Left ventricle myocardium inferior (tissue), 1 donor: ENCODE data around the gene ZSWIM3. TPM values are rescaled to one million over a fixed set of nuclear protein-coding genes. Genes with fewer than 3 reads are reported as not detected.

Source experiments
- DNase-seq: peaks from one replicate; pipeline ENCODE4 v3.0.0-alpha.2; 2020
- H3K27ac ChIP-seq: fragments of 200-600 bp; replicated peaks from 2 replicates; pipeline ENCODE4 v1.8.0; 2021
- H3K27me3 ChIP-seq: fragments of 200-600 bp; 2 replicates; pipeline ENCODE4 v1.8.0; 2021; ENCODE audit warnings: low read depth
- H3K36me3 ChIP-seq: fragments of 200-600 bp; 2 replicates; pipeline ENCODE4 v1.8.0; 2021
- H3K4me1 ChIP-seq: fragments of 200-600 bp; 2 replicates; pipeline ENCODE4 v1.8.0; 2021
- H3K4me3 ChIP-seq: fragments of 200-600 bp; 2 replicates; pipeline ENCODE4 v1.8.0; 2021; ENCODE audit warnings: mild to moderate bottlenecking, moderate library complexity
- H3K9me3 ChIP-seq: fragments of 200-600 bp; replicated peaks from 2 replicates; pipeline ENCODE4 v1.8.0; 2021
- CTCF ChIP-seq: fragments of 200-600 bp; IDR thresholded peaks from 2 replicates; pipeline ENCODE4 v1.8.0; 2021; ENCODE audit warnings: antibody characterized with exemption, mild to moderate bottlenecking, borderline replicate concordance
- intact Hi-C: fragments of 100-400 bp; cut with micrococcal nuclease; formaldehyde crosslinking; loops from one replicate; pipeline ENCODE4 v1.11.0; 2022
- total RNA-seq: library from RNA; stranded (reverse); fragmentation: NEBNext Ultra II Directional; extraction: Animal tissue kit (Norgen Biotek cat#: 25700); gene quantifications from one replicate; pipeline ENCODE4 v1.2.1, GENCODE V29; 2021
- donor health status: DM: no; HTN: yes; CAD: no; lungs with severe emphysema.

Gene ZSWIM3
- total RNA-seq, 1 donor from 2014 or later = 2.0 TPM

GRCh38 chr20:45918182-45918737 is 60.8 kb downstream of the ZSWIM3 start:
- peaks cover 63% of the 10 kb centered on the region for H3K4me1 ChIP-seq
- TF ChIP-seq CTCF = no peak
- peak; percentile 41 for DNase-seq

GRCh38 chr20:45918779-45919537 is 61.5 kb downstream of the ZSWIM3 start:
- Histone ChIP-seq H3K36me3 (no peaks in the 10 kb centered on the region), H3K4me1 (peaks cover 70% of the 10 kb centered on the region), H3K27me3 (no peaks in the 10 kb centered on the region), H3K4me3 (no peak overlapping the region), H3K9me3 (no peaks in the 10 kb centered on the region), H3K27ac (peak overlapping the region; percentile 86)
- TF ChIP-seq CTCF = no peak
- no peak for DNase-seq
- intact Hi-C loops = no loop called here

More at GRCh38 chr20:45918182-45918737, 60.8 kb downstream of the ZSWIM3 start:
- Histone ChIP-seq H3K9me3 (no peaks in the 10 kb centered on the region), H3K36me3 (no peaks in the 10 kb centered on the region), H3K27me3 (no peaks in the 10 kb centered on the region), H3K27ac (peak overlapping the region; percentile 86), H3K4me3 (no peak overlapping the region)
- intact Hi-C loops = no loop called here

- no peaks in the 10 kb centered on the region for H3K36me3 ChIP-seq
- H3K27me3 ChIP-seq = no peaks in the 10 kb centered on the region
- no peak for TF ChIP-seq CTCF
- no peaks in the 10 kb centered on the region for H3K9me3 ChIP-seq
- peak; percentile 86 for DNase-seq
- H3K4me1 ChIP-seq = peaks cover 78% of the 10 kb centered on the region
- intact Hi-C loops = no loop called here
- H3K4me3 ChIP-seq = peak overlapping the region; percentile 37
- peak overlapping the region; percentile 86 for H3K27ac ChIP-seq
Measured at GRCh38 chr20:45919542-45920399, 62.4 kb downstream of the ZSWIM3 start.

- Histone ChIP-seq H3K36me3 (no peaks in the 10 kb centered on the region), H3K9me3 (no peaks in the 10 kb centered on the region), H3K4me1 (peaks cover 83% of the 10 kb centered on the region), H3K4me3 (peak overlapping the region; percentile 37), H3K27me3 (no peaks in the 10 kb centered on the region), H3K27ac (peak overlapping the region; percentile 86)
- intact Hi-C loops = no loop called here
- no peak for TF ChIP-seq CTCF
- DNase-seq = no peak
Measured at GRCh38 chr20:45920462-45921336, 63.3 kb downstream of the ZSWIM3 start.
